A549 (cell line): ENCODE data around the gene HSCB.

ENCODE experiments used
- CHD4 ChIP-seq: fragments of 200-600 bp; sonication (generic); IDR thresholded peaks from 2 replicates; pipeline ENCODE4 v1.6.1; 2016; ENCODE audit warnings: antibody characterized with exemption, mild to moderate bottlenecking, borderline replicate concordance
- CTCF ChIP-seq: fragments of >200 bp; sonication (Bioruptor Twin); formaldehyde crosslinking; IDR thresholded peaks from 3 replicates; pipeline ENCODE4 v1.5.1; 2016
- EP300 ChIP-seq, 2 experiments: fragments of >200 bp; sonication (Bioruptor Twin); formaldehyde crosslinking; IDR thresholded peaks; 2 replicates in 1 of 2; 3 replicates in 1 of 2; pipeline ENCODE4 v1.6.1; 2016 to 2017
- MAX ChIP-seq: IDR thresholded peaks from 2 replicates; pipeline ENCODE4 v1.6.1; 2012
- NFE2L2 ChIP-seq: fragments of 150-350 bp; conservative IDR thresholded peaks from 2 replicates; pipeline ENCODE4 v1.6.1; 2014; ENCODE audit warnings: low read length
- POLR2A ChIP-seq: IDR thresholded peaks from 2 replicates; pipeline ENCODE4 v1.6.1; 2012; ENCODE audit warnings: mild to moderate bottlenecking, low read length
- RFX5 ChIP-seq: fragments of 450-650 bp; IDR thresholded peaks from 2 replicates; pipeline ENCODE4 v1.7.1; 2014; ENCODE audit warnings: antibody characterized with exemption, mild to moderate bottlenecking, moderate library complexity
- TP53 ChIP-seq: fragments of 250-450 bp; sonication (Bioruptor Pico); IDR thresholded peaks from 2 replicates; pipeline ENCODE4 v1.5.0; 2021; ENCODE audit warnings: mild to moderate bottlenecking, moderate library complexity

GRCh38 chr22:28766628-28767027 is 24.8 kb downstream of the HSCB start:
- TF ChIP-seq NFE2L2, result no peak
- no peak for TF ChIP-seq CHD4
- TF ChIP-seq CTCF, result no peak
- no peak for TF ChIP-seq RFX5
- no peak for TF ChIP-seq MAX
- no peak for TF ChIP-seq TP53 (CRISPR knock-in tag)
- no peak for TF ChIP-seq POLR2A
- no peak for TF ChIP-seq EP300 (IDR thresholded peaks at IDR 0.05)
